ENCODE measurements around the gene CSN3.

The CSN3 gene

DNA sequence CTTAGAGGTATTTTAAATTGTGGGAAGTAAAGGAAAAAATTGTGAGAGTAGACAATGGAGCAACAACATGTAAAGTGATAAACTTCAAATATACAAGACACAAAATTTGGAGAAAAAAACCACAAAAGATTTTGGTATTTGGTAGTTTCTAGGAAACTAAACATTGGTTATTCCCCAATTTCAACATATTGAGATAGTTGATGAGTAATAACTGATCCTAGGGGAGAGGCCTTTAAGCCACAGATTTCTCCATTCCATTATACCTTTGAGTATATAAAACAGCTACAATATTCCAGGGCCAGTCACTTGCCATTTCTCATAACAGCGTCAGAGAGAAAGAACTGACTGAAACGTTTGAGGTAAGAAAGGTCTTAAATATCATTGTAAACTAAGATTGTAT, 16.6 kb upstream of the CSN3 start, which contains the start of gene FDCSP:
Gene FDCSP (plus strand): TSS at position 301 of the 400 bp plus-strand sequence. CDS start 5,071 bp downstream, outside the sequence.
- no peak for DNase-seq (ENCODE audit: low read depth)
- no peak within 1 kb of the TSS for H3K4me3 ChIP-seq (ENCODE audit: low read depth, low read length)
- TF ChIP-seq CTCF (conservative IDR thresholded peaks at IDR 0.05; ENCODE audit: low read depth, low read length), result no peak

DNA sequence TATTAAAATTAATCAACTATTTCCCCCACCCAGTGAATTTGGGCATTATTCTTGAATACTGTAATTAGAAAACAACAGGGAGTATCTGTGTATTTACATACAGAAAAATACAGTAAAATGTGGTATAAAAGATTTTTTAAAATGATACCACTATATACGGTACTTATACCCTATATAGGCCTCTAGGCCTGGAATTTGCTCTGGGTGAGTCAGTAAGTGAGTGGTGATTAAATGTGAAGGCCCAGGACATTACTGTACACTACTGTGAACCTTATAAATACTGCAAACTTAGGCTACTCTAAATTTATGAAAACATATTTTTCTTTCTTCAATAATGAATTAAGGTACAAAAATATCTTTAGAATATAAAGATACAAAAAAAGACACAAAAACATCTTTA, 6.3 kb upstream of the CSN3 start:
- DNase-seq (ENCODE audit: low read depth), result peak; percentile 24

GRCh38 chr4:70239131-70239883, 3.1 kb upstream of the CSN3 start:
- H3K4me3 ChIP-seq (ENCODE audit: low read depth, low read length), result no peak overlapping the region
- no peak for DNase-seq (ENCODE audit: low read depth)
- TF ChIP-seq CTCF (conservative IDR thresholded peaks at IDR 0.05; ENCODE audit: low read depth, low read length), result no peak

More for the DNA sequence above, 6.3 kb upstream of the CSN3 start:
- no peak for TF ChIP-seq CTCF (conservative IDR thresholded peaks at IDR 0.05; ENCODE audit: low read depth, low read length)
- no peak overlapping the region for H3K4me3 ChIP-seq (ENCODE audit: low read depth, low read length)

DNA sequence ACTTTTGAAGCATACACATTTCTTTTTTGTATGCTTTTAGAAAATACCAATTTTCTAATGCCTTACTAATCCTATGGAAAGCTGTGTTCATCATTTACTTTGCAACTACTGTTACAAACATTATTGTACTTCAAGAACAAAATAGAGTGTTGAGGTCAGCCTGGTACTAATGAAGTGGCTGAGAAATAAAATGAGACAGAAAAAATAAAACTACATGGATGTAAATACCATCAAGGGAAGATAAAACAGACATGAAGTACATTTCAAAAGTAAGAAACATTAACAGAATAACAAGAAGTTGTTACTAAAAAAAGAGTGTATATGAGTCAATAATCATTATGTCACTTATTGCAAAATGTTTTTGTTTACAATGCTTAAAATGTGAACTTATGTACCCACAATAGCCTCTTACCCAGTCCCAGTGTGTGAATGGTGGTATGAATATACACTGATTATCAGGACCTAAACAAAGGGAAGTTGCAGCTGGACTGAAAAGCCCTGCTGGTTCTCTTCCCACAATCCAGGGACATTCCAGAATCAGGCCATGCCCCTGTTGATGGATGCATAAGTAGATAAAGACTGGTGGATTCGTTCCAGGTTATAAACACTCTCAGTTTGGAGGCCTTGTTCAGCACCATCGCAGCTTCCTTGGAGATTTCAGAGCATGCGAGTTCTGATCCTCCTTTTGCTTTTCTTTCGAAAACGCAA, 2.4 kb upstream of the CSN3 start:
- no peak for TF ChIP-seq CTCF (conservative IDR thresholded peaks at IDR 0.05; ENCODE audit: low read depth, low read length)
- DNase-seq (ENCODE audit: low read depth), result peak; percentile 30
- no peak overlapping the region for H3K4me3 ChIP-seq (ENCODE audit: low read depth, low read length)

DNA sequence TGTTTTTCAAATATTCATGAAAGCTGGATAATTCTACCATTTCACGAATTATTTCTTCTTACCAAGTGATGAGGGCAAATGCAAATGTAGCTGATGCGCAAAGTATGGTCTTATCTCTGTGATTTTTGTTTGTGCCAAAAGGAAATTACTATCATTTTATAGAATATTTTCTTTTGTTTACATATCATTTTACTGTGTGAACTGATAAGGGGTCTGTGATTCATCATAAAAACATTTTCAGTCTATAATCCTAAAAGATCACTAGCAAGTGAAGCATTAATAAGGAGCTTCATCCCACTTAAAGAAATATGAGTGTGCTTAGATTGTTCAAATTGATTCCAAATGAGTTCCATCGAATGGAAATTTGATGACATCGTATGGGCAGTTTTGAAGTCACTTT, 694 bp downstream of the CSN3 start:
- no peak for DNase-seq (ENCODE audit: low read depth)
- no peak overlapping the region for H3K4me3 ChIP-seq (ENCODE audit: low read depth, low read length)
- no peak for TF ChIP-seq CTCF (conservative IDR thresholded peaks at IDR 0.05; ENCODE audit: low read depth, low read length)

- DNase-seq (ENCODE audit: low read depth), result no peak
- no peak for TF ChIP-seq CTCF (conservative IDR thresholded peaks at IDR 0.05; ENCODE audit: low read depth, low read length)
Measured at GRCh38 chr4:70251250-70251944, 9.0 kb downstream of the CSN3 start.

More at GRCh38 chr4:70251250-70251944, 9.0 kb downstream of the CSN3 start:
- no peak overlapping the region for H3K4me3 ChIP-seq (ENCODE audit: low read depth, low read length)

All from choroid plexus epithelial cell (primary cell).